HepG2 (cell line): ENCODE results near the gene HBQ1. TPM values are rescaled to one million over a fixed set of nuclear protein-coding genes. Genes with fewer than 3 reads are reported as not detected.

Source experiments
- CAMTA2 ChIP-seq: sonication (generic); formaldehyde crosslinking; IDR thresholded peaks from 2 replicates; pipeline ENCODE4 v1.4.0; 2020; ENCODE audit warnings: mild to moderate bottlenecking, missing genetic modification reagents, borderline replicate concordance
- ESRRA ChIP-seq: sonication (generic); formaldehyde crosslinking; IDR thresholded peaks from 2 replicates; pipeline ENCODE4 v1.5.1; 2020; ENCODE audit warnings: mild to moderate bottlenecking, low read depth, missing genetic modification reagents
- FOXJ3 ChIP-seq: sonication (generic); formaldehyde crosslinking; IDR thresholded peaks from 2 replicates; pipeline ENCODE4 v1.4.0; 2020; ENCODE audit warnings: missing genetic modification reagents, mild to moderate bottlenecking, borderline replicate concordance
- IRF2 ChIP-seq: IDR thresholded peaks from 2 replicates; pipeline ENCODE4 v1.6.1; 2018; ENCODE audit warnings: missing genetic modification reagents, missing compliant biosample characterization
- KDM2A ChIP-seq: sonication (generic); formaldehyde crosslinking; IDR thresholded peaks from 2 replicates; pipeline ENCODE4 v1.4.0; 2020; ENCODE audit warnings: low read depth, missing genetic modification reagents, borderline replicate concordance
- SOX5 ChIP-seq: IDR thresholded peaks from 2 replicates; pipeline ENCODE4 v1.6.1; 2016; ENCODE audit warnings: borderline replicate concordance
- TFDP1 ChIP-seq: IDR thresholded peaks from 2 replicates; pipeline ENCODE4 v1.6.1; 2016; ENCODE audit warnings: missing compliant biosample characterization, missing genetic modification reagents, borderline replicate concordance
- TOE1 ChIP-seq: sonication (generic); formaldehyde crosslinking; IDR thresholded peaks from 2 replicates; pipeline ENCODE4 v1.4.0; 2020; ENCODE audit warnings: mild to moderate bottlenecking, missing genetic modification reagents
- ZFY ChIP-seq: sonication (generic); formaldehyde crosslinking; IDR thresholded peaks from 2 replicates; pipeline ENCODE4 v1.4.0; 2020; ENCODE audit warnings: missing genetic modification reagents
- ZMAT3 ChIP-seq: sonication (generic); formaldehyde crosslinking; conservative IDR thresholded peaks from 2 replicates; pipeline ENCODE4 v1.7.0; 2021; ENCODE audit warnings: missing genetic modification reagents
- ZMYM3 ChIP-seq: sonication (generic); formaldehyde crosslinking; IDR thresholded peaks from 2 replicates; pipeline ENCODE4 v1.5.1; 2020; ENCODE audit warnings: mild to moderate bottlenecking, missing genetic modification reagents
- ZMYM4 ChIP-seq: sonication (generic); formaldehyde crosslinking; IDR thresholded peaks from 2 replicates; pipeline ENCODE4 v1.8.1; 2023; ENCODE audit warnings: mild to moderate bottlenecking, missing genetic modification reagents
- ZNF337 ChIP-seq: sonication (generic); formaldehyde crosslinking; IDR thresholded peaks from 2 replicates; pipeline ENCODE4 v1.5.1; 2020; ENCODE audit warnings: missing genetic modification reagents, low read depth, mild to moderate bottlenecking, borderline replicate concordance
- ZNF543 ChIP-seq: sonication (generic); formaldehyde crosslinking; IDR thresholded peaks from 2 replicates; pipeline ENCODE4 v1.4.0; 2020; ENCODE audit warnings: mild to moderate bottlenecking, missing genetic modification reagents
- ZNF556 ChIP-seq: sonication (generic); formaldehyde crosslinking; IDR thresholded peaks from 2 replicates; pipeline ENCODE4 v1.4.0; 2020; ENCODE audit warnings: mild to moderate bottlenecking, missing genetic modification reagents, borderline replicate concordance
- ZNF616 ChIP-seq: sonication (generic); formaldehyde crosslinking; IDR thresholded peaks from 2 replicates; pipeline ENCODE4 v1.5.0; 2020; ENCODE audit warnings: low read depth, mild to moderate bottlenecking, missing genetic modification reagents
- polyA plus RNA-seq, 8 experiments: library from polyadenylated mRNA; depleted of rRNA in 3 of 8; stranded (reverse) in 7 of 8; unstranded in 1 of 8; fragments of >200 nt; fragmentation: Illumina TruSeq in 4 of 8; extraction: Trizol in 4 of 8; gene quantifications; 2 replicates each; pipeline versions ENCODE4 v1.2.1 to v1.2.3, GENCODE V29; 2011 to 2016; ENCODE audit warnings: low read depth in 4 of 8, missing spikeins in 1 of 8, mixed read lengths in 1 of 8; ENCODE audit not compliant: insufficient read depth in 1 of 8
- total RNA-seq, 5 experiments: library from RNA; depleted of rRNA; stranded (reverse); fragments of >200 nt; fragmentation: Illumina TruSeq; extraction: Trizol; gene quantifications; 2 replicates each; pipeline ENCODE4 v1.2.3, GENCODE V29; 2016; ENCODE audit warnings: low read depth in 1 of 5
- TF ChIP-seq, protein P1 (sequence below): sonication (generic); formaldehyde crosslinking; IDR thresholded peaks from 2 replicates; pipeline ENCODE4 v1.5.0; 2020; ENCODE audit warnings: mild to moderate bottlenecking, missing genetic modification reagents
- TF ChIP-seq, protein P2 (sequence below): IDR thresholded peaks from 2 replicates; pipeline ENCODE4 v1.6.1; 2012; ENCODE audit warnings: inconsistent platforms
- TF ChIP-seq, protein P3 (sequence below): sonication (generic); formaldehyde crosslinking; IDR thresholded peaks from 2 replicates; pipeline ENCODE4 v1.9.0; 2021; ENCODE audit warnings: missing genetic modification reagents, borderline replicate concordance
- TF ChIP-seq, protein P4 (sequence below): fragments of 450-650 bp; IDR thresholded peaks from 2 replicates; pipeline ENCODE4 v1.6.1; 2016

Gene HBQ1
- total and polyA plus RNA-seq, 2 of the 13 experiments (the other 11 are each of a cell fraction or from before 2014, with no cell fraction given): 4.9 to 7.4 TPM

- TF ChIP-seq ZNF337 (CRISPR knock-in tag) (no peak), TFDP1 (no peak; the same call in 1 of the 2 replicates), ZMYM4 (CRISPR knock-in tag) (0 out of 2 replicates have a peak, but pooled peaks have one; percentile 38), CAMTA2 (CRISPR knock-in tag) (peak; percentile 40; the same call in 1 of the 2 replicates), TOE1 (no peak), KDM2A (CRISPR knock-in tag) (no peak), ZNF543 (no peak), ZMYM3 (CRISPR knock-in tag) (0 out of 2 replicates have a peak, but pooled peaks have one; percentile 15), ZNF616 (CRISPR knock-in tag) (no peak), ZFY (0 out of 2 replicates have a peak, but pooled peaks have one; percentile 24), FOXJ3 (CRISPR knock-in tag) (no peak), IRF2 (CRISPR knock-in tag) (0 out of 2 replicates have a peak, but pooled peaks have one; percentile 24), SOX5 (CRISPR knock-in tag) (no peak; the same call in 1 of the 2 replicates), ZNF556 (CRISPR knock-in tag) (no peak), ESRRA (CRISPR knock-in tag) (peak; percentile 99), ZMAT3 (CRISPR knock-in tag) (0 out of 2 replicates have a peak, but pooled peaks have one; percentile 48)
- TF ChIP-seq, protein P1, sequence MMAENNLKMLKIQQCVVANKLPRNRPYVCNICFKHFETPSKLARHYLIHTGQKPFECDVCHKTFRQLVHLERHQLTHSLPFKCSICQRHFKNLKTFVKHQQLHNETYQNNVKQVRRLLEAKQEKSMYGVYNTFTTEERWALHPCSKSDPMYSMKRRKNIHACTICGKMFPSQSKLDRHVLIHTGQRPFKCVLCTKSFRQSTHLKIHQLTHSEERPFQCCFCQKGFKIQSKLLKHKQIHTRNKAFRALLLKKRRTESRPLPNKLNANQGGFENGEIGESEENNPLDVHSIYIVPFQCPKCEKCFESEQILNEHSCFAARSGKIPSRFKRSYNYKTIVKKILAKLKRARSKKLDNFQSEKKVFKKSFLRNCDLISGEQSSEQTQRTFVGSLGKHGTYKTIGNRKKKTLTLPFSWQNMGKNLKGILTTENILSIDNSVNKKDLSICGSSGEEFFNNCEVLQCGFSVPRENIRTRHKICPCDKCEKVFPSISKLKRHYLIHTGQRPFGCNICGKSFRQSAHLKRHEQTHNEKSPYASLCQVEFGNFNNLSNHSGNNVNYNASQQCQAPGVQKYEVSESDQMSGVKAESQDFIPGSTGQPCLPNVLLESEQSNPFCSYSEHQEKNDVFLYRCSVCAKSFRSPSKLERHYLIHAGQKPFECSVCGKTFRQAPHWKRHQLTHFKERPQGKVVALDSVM (CRISPR knock-in tag): no peak
- TF ChIP-seq, protein P2, sequence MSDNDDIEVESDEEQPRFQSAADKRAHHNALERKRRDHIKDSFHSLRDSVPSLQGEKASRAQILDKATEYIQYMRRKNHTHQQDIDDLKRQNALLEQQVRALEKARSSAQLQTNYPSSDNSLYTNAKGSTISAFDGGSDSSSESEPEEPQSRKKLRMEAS: peak; percentile 92
- TF ChIP-seq, protein P3, sequence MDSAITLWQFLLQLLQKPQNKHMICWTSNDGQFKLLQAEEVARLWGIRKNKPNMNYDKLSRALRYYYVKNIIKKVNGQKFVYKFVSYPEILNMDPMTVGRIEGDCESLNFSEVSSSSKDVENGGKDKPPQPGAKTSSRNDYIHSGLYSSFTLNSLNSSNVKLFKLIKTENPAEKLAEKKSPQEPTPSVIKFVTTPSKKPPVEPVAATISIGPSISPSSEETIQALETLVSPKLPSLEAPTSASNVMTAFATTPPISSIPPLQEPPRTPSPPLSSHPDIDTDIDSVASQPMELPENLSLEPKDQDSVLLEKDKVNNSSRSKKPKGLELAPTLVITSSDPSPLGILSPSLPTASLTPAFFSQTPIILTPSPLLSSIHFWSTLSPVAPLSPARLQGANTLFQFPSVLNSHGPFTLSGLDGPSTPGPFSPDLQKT: no peak
- TF ChIP-seq, protein P4, sequence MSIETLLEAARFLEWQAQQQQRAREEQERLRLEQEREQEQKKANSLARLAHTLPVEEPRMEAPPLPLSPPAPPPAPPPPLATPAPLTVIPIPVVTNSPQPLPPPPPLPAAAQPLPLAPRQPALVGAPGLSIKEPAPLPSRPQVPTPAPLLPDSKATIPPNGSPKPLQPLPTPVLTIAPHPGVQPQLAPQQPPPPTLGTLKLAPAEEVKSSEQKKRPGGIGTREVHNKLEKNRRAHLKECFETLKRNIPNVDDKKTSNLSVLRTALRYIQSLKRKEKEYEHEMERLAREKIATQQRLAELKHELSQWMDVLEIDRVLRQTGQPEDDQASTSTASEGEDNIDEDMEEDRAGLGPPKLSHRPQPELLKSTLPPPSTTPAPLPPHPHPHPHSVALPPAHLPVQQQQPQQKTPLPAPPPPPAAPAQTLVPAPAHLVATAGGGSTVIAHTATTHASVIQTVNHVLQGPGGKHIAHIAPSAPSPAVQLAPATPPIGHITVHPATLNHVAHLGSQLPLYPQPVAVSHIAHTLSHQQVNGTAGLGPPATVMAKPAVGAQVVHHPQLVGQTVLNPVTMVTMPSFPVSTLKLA: peak; percentile 72
Observed at GRCh38 chr16:162271-162991, 17.8 kb upstream of the HBQ1 start (continued).
